Measurements from ENCODE around the gene VWA8.
"Not testable (repeated sequence)": the region's sequence is repeated elsewhere in the genome, so short reads cannot be mapped to it uniquely, and the experiment has no call there.

Gene VWA8

DNA sequence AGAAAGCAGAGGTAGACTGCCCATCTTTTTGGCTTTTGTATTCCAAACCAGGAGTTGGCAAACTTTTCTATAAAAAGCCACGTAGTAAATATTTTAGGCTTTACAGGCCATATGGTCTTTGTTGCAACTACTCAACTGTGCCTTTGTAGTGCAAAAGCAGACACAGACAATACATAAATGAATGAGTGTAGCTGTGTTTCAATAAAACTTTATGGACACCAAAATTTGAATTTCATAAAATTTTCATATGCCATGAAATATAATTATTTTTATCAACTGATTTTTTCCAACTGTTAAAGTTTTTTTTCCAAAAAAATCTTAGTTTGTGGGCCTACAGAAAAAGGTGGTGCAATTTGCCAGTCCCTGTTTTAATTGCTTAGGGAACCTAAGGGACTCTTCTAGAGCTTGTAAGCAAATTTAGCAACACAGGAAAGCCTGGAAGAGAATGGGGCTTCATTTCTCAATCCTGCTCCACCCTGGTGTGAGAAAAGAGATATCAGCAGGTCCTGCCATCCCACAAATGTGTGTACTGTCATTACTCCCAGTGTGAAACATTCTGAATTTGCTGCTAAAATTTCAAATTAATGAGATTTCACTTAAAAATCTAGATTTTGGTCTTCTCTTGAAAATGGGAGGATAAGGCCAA is 309.4 kb downstream of the VWA8 start:
- Histone ChIP-seq H2AFZ (ENCODE audit: low read length, unreplicated experiment) (no peak overlapping the region), H3K27ac (ENCODE audit: low read depth, low read length) (no peak overlapping the region), H3K36me3 (ENCODE audit: insufficient read depth, low read length) (no peaks in the 10 kb centered on the region), H3K4me1 (ENCODE audit: control insufficient read depth, insufficient read depth, low read length, unreplicated experiment) (peaks cover 8% of the 10 kb centered on the region), H3K4me3 (ENCODE audit: low read depth, low read length) (no peak overlapping the region), H3K79me2 (ENCODE audit: control insufficient read depth, insufficient read depth, low read length, unreplicated experiment) (no peaks in the 10 kb centered on the region), H3K27me3 (ENCODE audit: insufficient read depth, low read length) (no peaks in the 10 kb centered on the region)

DNA sequence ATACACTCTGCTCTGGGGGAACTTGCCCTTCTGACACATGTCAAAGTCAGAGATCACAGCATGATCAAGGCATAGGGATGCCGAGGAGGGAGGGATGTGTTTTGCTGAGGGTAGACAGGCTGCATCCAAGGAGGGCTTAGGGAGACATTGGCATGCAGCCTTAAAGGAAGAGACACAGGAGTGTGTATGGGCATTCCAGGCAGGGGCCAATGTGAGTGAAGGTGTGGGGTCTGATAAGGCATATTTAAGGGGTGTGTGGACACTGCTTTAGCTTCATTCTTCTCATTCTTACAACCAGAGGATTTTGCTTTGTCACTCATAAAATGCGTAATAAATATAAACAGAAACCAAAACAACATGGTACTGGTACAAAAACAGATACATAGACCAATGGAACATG is 310.2 kb downstream of the VWA8 start:
- no peaks in the 10 kb centered on the region for H3K27me3 ChIP-seq (ENCODE audit: insufficient read depth, low read length)
- H3K4me1 ChIP-seq (ENCODE audit: control insufficient read depth, insufficient read depth, low read length, unreplicated experiment), result peaks cover 15% of the 10 kb centered on the region
- H3K79me2 ChIP-seq (ENCODE audit: control insufficient read depth, insufficient read depth, low read length, unreplicated experiment), result no peaks in the 10 kb centered on the region
- H2AFZ ChIP-seq (ENCODE audit: low read length, unreplicated experiment), result no peak overlapping the region
- H3K4me3 ChIP-seq (ENCODE audit: low read depth, low read length), result no peak overlapping the region
- no peak overlapping the region for H3K27ac ChIP-seq (ENCODE audit: low read depth, low read length)
- H3K36me3 ChIP-seq (ENCODE audit: insufficient read depth, low read length), result no peaks in the 10 kb centered on the region

DNA sequence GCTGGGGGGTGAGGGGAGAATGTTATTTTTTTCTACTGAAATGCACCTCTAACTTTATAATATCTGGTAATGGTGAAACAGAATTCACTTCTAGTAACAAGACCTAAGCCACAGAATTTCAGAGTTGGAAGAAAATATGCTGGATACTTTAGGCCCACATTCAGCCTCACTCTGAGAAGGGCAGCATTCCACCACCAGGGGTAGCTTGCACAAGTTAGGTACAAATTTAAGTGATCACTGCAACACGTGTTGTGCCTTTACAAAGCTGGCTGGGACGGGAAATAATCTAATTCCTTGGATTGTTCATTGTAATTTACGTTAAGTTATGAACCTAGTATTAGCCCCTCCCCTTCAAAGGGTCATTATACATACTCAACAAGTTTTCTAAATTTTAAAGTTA is 311.2 kb downstream of the VWA8 start:
- H3K36me3 ChIP-seq (ENCODE audit: insufficient read depth, low read length), result no peaks in the 10 kb centered on the region
- H2AFZ ChIP-seq (ENCODE audit: low read length, unreplicated experiment), result no peak overlapping the region
- no peaks in the 10 kb centered on the region for H3K79me2 ChIP-seq (ENCODE audit: control insufficient read depth, insufficient read depth, low read length, unreplicated experiment)
- H3K4me1 ChIP-seq (ENCODE audit: control insufficient read depth, insufficient read depth, low read length, unreplicated experiment), result peaks cover 26% of the 10 kb centered on the region
- H3K27me3 ChIP-seq (ENCODE audit: insufficient read depth, low read length), result no peaks in the 10 kb centered on the region
- H3K4me3 ChIP-seq (ENCODE audit: low read depth, low read length), result no peak overlapping the region
- H3K27ac ChIP-seq (ENCODE audit: low read depth, low read length), result no peak overlapping the region

DNA sequence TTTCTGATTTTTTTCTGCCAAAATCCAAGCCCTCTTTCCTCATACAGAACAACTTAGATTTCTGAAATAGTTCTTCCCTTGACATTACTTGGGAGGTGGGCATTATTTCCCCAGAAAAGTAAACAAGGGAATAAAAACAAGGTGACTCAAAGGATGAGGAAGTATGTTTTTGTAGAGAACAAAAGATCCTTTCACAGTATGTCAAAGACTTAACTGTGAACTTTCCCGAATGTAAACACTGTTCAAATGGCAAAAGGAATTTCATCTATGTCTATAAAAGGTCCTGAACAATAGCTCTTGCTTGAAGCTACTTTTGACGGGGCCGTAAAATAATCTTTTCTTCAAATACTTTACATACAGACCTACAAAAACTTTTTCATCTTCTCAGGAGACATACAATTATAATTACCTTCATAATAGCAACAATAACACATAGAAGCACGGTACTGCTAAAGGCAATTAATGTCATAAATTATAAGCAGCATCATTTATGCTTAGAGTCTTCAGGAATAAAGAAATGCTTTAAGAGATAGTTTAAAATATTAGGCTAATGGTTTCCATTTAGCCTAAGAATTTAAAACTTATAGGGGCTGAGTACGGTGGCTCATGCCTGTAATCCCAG is 312.5 kb downstream of the VWA8 start:
- Histone ChIP-seq H3K4me3 (ENCODE audit: low read depth, low read length) (no peak overlapping the region), H3K4me1 (ENCODE audit: control insufficient read depth, insufficient read depth, low read length, unreplicated experiment) (peaks cover 30% of the 10 kb centered on the region), H3K36me3 (ENCODE audit: insufficient read depth, low read length) (no peaks in the 10 kb centered on the region), H2AFZ (ENCODE audit: low read length, unreplicated experiment) (no peak overlapping the region), H3K27me3 (ENCODE audit: insufficient read depth, low read length) (no peaks in the 10 kb centered on the region), H3K79me2 (ENCODE audit: control insufficient read depth, insufficient read depth, low read length, unreplicated experiment) (no peaks in the 10 kb centered on the region), H3K27ac (ENCODE audit: low read depth, low read length) (peak overlapping the region; percentile 21; the same call in 1 of the 2 replicates)

DNA sequence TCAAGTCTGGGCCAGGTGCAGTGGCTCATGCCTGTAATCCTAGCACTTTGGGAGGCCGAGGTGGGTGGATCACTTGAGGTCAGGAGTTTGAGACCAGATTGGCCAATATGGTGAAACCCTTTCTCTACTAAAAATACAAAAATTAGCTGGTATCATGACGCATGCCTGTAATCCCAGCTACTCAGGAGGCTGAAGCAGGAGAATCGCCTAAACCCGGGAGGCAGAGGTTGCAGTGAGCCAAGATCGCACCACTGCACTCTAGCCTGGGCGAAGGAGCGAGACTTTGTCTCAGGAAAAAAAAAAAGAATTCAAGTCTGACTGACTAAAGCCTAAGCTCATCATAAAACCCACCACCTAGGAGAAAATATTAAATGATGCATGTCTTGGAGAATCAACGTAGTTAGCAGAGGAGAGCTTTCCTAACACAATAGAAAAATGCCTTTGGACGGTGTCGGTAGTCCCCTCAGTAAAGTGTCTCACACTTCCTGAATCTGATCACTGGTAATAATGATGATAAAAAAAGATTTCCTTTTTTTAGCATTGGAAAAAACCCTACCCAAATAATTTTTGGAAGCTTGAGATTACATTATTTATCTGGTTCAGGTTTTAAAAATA is 313.1 kb downstream of the VWA8 start:
- H3K79me2 ChIP-seq (ENCODE audit: control insufficient read depth, insufficient read depth, low read length, unreplicated experiment); H3K27me3 ChIP-seq (ENCODE audit: insufficient read depth, low read length); H3K27ac ChIP-seq (ENCODE audit: low read depth, low read length); H3K36me3 ChIP-seq (ENCODE audit: insufficient read depth, low read length); H3K4me3 ChIP-seq (ENCODE audit: low read depth, low read length); H2AFZ ChIP-seq (ENCODE audit: low read length, unreplicated experiment): not testable (repeated sequence)
- H3K4me1 ChIP-seq (ENCODE audit: control insufficient read depth, insufficient read depth, low read length, unreplicated experiment), result peaks cover 30% of the 10 kb centered on the region

DNA sequence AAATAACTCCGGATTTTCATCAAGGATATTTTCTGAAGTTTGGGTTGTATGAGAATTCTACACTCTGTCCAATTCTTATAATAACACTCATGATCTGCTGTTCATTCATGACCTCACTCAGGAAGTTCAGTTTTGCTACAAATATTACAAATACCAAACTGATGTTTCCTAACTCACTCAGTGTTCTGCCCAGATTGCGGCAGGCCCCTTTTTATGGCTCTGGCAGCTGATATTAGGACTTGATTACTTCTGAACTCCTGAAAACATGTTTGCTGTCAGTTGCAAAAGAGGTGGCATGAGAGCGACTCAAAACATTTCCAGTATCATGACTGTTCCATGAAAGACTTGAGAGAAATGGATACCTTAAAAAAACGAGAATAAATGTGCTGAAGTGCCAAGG is 315.6 kb downstream of the VWA8 start:
- Histone ChIP-seq H3K4me1 (ENCODE audit: control insufficient read depth, insufficient read depth, low read length, unreplicated experiment) (peaks cover 30% of the 10 kb centered on the region), H3K4me3 (ENCODE audit: low read depth, low read length) (0 out of 2 replicates have a peak overlapping the region, but pooled peaks have one; percentile 24), H3K27me3 (ENCODE audit: insufficient read depth, low read length) (no peaks in the 10 kb centered on the region), H2AFZ (ENCODE audit: low read length, unreplicated experiment) (peak overlapping the region; percentile 30), H3K27ac (ENCODE audit: low read depth, low read length) (peak overlapping the region; percentile 63), H3K36me3 (ENCODE audit: insufficient read depth, low read length) (no peaks in the 10 kb centered on the region), H3K79me2 (ENCODE audit: control insufficient read depth, insufficient read depth, low read length, unreplicated experiment) (no peaks in the 10 kb centered on the region)

DNA sequence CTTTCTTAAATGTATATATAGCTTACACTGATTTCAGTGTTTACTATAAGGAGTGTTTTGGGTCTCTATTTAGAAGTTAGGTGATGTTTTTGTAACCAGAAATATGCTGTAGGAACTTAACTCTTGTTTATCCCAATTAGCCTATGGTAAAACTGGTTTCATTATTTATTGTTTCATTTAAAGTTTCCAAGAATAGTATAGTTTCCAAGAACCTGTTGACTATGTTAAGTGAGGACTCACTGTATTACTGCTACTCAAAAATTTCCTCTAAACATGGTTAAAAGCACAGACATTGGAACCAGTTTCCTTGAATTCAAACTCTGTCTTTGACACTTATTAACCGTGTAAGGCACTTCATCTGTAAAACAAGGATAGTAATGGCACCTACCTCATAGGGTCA is 316.2 kb downstream of the VWA8 start:
- Histone ChIP-seq H2AFZ (ENCODE audit: low read length, unreplicated experiment) (peak overlapping the region; percentile 3), H3K36me3 (ENCODE audit: insufficient read depth, low read length) (no peaks in the 10 kb centered on the region), H3K27ac (ENCODE audit: low read depth, low read length) (peak overlapping the region; percentile 63), H3K4me3 (ENCODE audit: low read depth, low read length) (no peak overlapping the region), H3K79me2 (ENCODE audit: control insufficient read depth, insufficient read depth, low read length, unreplicated experiment) (no peaks in the 10 kb centered on the region), H3K4me1 (ENCODE audit: control insufficient read depth, insufficient read depth, low read length, unreplicated experiment) (peaks cover 30% of the 10 kb centered on the region), H3K27me3 (ENCODE audit: insufficient read depth, low read length) (no peaks in the 10 kb centered on the region)

DNA sequence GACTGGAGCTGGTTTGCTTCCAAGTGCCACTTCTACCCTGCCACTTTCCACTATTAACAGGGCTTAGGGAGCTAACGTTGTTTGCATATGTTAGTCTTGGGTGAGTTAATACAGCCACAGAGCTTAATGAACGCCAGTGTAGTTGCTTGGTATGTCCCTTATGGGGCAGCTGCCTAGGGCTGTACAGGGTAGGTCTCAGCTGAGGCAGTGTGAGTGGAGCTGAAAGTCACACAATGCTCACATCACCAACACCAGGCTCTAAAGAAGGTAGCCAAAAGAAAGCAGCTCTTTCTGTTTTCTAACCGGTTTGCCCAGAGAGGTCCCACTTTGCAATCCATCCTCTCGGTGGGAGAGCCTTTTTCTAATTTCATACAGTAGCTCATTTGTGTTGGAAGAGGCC is 317.4 kb downstream of the VWA8 start:
- no peaks in the 10 kb centered on the region for H3K36me3 ChIP-seq (ENCODE audit: insufficient read depth, low read length)
- H3K79me2 ChIP-seq (ENCODE audit: control insufficient read depth, insufficient read depth, low read length, unreplicated experiment), result no peaks in the 10 kb centered on the region
- H3K27me3 ChIP-seq (ENCODE audit: insufficient read depth, low read length), result no peaks in the 10 kb centered on the region
- no peak overlapping the region for H3K4me3 ChIP-seq (ENCODE audit: low read depth, low read length)
- H3K27ac ChIP-seq (ENCODE audit: low read depth, low read length), result no peak overlapping the region
- H3K4me1 ChIP-seq (ENCODE audit: control insufficient read depth, insufficient read depth, low read length, unreplicated experiment), result peaks cover 29% of the 10 kb centered on the region
- H2AFZ ChIP-seq (ENCODE audit: low read length, unreplicated experiment), result no peak overlapping the region

DNA sequence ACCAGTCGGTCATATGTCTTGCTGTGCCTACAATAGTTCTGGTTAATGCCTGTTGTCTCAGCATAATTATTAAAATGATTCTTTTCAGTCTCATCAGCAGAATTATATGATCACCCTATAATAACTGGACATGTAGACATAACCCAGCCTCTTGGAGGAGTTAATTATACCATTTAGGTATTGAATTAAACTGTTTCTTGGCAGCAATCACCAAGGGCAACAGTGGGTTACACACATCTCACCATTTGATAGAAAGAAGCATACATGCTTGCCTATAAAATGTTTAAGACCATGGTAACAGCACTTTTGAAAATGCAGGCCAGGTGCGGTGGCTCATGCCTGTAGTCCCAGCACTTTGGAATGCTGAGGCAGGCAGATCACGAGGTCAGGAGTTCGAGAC is 318.9 kb downstream of the VWA8 start:
- no peaks in the 10 kb centered on the region for H3K36me3 ChIP-seq (ENCODE audit: insufficient read depth, low read length)
- H3K27me3 ChIP-seq (ENCODE audit: insufficient read depth, low read length), result no peaks in the 10 kb centered on the region
- no peaks in the 10 kb centered on the region for H3K79me2 ChIP-seq (ENCODE audit: control insufficient read depth, insufficient read depth, low read length, unreplicated experiment)
- H3K4me3 ChIP-seq (ENCODE audit: low read depth, low read length), result no peak overlapping the region
- H2AFZ ChIP-seq (ENCODE audit: low read length, unreplicated experiment), result no peak overlapping the region
- H3K27ac ChIP-seq (ENCODE audit: low read depth, low read length), result no peak overlapping the region
- H3K4me1 ChIP-seq (ENCODE audit: control insufficient read depth, insufficient read depth, low read length, unreplicated experiment), result peaks cover 22% of the 10 kb centered on the region

DNA sequence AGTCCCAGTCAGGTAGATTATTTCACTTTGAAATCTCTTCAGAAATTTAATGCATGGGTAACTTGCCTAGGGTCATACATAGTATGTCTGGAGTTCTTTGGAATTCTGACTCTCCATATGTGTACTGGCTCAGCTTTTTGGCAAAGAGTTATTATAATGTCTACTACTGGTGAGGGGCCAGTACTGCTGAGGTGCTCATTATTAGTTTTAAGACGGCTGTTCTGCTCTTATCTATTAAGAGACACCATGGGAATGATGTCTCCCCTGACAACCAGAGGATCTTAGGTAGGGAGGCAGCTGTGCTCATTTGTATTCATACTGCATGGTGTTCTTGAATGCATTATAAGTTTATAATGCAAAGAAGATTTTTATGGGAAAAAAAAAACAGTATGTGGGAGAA is 319.5 kb downstream of the VWA8 start:
- Histone ChIP-seq H2AFZ (ENCODE audit: low read length, unreplicated experiment) (no peak overlapping the region), H3K4me3 (ENCODE audit: low read depth, low read length) (no peak overlapping the region), H3K36me3 (ENCODE audit: insufficient read depth, low read length) (no peaks in the 10 kb centered on the region)

More for the DNA sequence above, 319.5 kb downstream of the VWA8 start:
- Histone ChIP-seq H3K27ac (ENCODE audit: low read depth, low read length) (no peak overlapping the region), H3K27me3 (ENCODE audit: insufficient read depth, low read length) (no peaks in the 10 kb centered on the region), H3K79me2 (ENCODE audit: control insufficient read depth, insufficient read depth, low read length, unreplicated experiment) (no peaks in the 10 kb centered on the region), H3K4me1 (ENCODE audit: control insufficient read depth, insufficient read depth, low read length, unreplicated experiment) (peaks cover 22% of the 10 kb centered on the region)
